ENCODE data around the gene SLC37A1.

Gene SLC37A1

DNA sequence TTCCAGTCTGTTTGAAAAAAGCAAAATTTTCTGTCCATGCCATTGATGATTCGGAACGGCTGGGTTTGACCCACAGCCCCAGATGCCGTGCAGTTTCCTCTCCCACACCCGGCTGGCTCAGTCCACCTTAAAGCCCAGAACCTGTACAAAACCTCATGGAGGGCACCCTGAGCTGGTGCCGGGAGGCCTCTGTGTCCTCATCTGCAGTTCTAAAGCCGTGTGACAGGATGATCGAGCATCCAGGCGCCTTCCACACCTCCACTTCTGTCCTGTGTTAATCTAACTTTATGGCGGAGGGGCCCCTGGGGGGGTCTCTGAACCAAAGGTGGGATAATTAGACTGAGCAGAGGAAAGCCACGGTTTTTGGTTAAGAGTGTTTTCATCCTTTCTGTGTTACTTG lies 49.6 kb downstream of the SLC37A1 start:
- no peak for DNase-seq (ENCODE audit: low read depth)

DNA sequence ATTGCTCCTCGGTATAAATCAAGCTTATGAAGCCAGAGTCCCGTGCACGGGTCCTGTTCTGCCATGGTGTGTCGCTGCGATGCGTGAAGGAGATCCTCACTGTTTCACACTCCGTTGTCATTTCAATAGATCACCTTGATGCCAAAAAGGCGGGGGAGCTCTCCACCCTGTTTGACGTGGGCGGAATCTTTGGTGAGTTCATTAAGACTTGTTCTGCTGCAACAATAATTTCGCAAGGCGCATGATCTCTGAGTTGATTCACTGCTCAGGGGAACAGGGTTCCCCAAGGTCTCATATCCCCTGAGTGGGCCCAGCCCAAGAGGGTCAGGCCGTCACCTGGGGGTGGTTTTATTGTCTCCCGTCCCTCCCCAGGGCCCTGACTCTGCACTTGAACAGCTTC lies 50.0 kb downstream of the SLC37A1 start:
- DNase-seq (ENCODE audit: low read depth): no peak

GRCh38 chr21:42564561-42564971 lies 50.9 kb downstream of the SLC37A1 start:
- DNase-seq (ENCODE audit: low read depth): no peak

DNA sequence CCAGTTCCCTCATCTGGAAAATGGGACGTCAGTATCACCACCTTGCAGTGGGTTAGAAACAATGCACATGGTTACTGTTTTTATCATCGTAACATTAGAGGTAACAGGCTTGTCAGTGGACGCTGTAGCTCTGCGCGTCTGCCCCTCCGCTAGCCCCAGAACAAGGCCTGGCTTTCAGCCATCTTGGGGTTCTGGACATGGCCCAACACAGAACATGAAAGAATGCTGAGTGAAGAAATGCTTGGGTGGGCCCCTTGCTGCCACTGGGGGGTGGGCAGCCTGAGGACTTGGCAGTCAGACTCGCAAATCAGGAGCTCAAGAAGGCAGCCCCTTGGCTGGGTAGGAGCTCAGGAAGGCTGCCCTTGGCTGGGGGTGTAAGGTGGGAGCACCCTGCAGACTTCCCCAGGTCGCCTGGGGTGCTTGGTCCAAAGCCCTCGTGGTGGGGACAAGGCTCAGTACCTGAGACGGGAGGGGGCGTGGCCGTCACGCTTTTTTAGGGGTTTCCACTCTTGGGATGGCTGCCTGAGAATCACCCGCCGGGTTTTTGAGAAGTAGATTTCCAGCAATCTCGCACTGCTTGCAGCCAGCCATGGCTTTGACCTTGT lies 51.7 kb downstream of the SLC37A1 start:
- DNase-seq (ENCODE audit: low read depth): no peak

GRCh38 chr21:42565886-42566523 lies 52.4 kb downstream of the SLC37A1 start:
- no peak for DNase-seq (ENCODE audit: low read depth)

GRCh38 chr21:42566524-42567213 lies 53.0 kb downstream of the SLC37A1 start:
- no peak for DNase-seq (ENCODE audit: low read depth)

DNA sequence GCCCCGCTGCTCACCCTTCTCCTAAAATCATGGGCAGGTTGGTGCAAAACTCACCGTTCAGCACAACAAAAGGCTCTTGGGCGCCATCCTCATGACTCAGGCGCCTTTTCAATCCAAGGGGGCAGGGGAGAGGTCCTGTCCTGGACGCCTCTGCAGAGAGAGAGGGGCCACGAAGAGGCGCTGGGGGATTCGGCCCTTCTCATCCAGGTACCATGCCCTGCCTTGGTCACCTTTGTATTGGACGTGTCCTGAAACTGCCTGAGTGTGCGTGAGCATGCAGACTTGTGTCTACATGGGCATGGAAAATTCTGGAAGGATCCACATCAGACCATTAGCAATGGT lies 53.5 kb downstream of the SLC37A1 start:
- DNase-seq (ENCODE audit: low read depth): no peak

DNA sequence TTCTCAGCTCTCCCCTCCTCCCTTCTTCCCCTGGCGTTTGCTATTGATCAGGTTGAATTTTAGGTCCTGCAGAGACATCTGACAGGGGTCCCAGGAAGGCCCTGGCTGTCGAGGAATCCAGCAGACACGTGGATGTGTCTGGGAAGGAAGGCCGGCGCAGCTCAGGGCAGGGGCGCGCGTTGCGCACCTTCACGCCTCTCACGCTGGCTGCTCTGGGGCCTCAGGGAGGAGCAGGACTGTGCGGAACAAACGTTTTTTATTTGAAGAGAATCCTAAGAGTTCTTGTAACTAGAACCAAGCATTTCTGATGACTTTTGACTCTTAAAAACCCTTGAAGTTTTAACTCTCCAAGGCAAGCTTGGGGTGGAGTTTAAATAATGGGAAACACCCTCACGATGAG lies 54.2 kb downstream of the SLC37A1 start:
- no peak for DNase-seq (ENCODE audit: low read depth)

- DNase-seq (ENCODE audit: low read depth): no peak
Observed at GRCh38 chr21:42568376-42568775, 54.7 kb downstream of the SLC37A1 start.

GRCh38 chr21:42568866-42569731 lies 55.4 kb downstream of the SLC37A1 start:
- DNase-seq (ENCODE audit: low read depth): no peak

GRCh38 chr21:42569732-42570301 lies 56.2 kb downstream of the SLC37A1 start:
- no peak for DNase-seq (ENCODE audit: low read depth)

GRCh38 chr21:42570362-42570761 lies 56.7 kb downstream of the SLC37A1 start:
- DNase-seq (ENCODE audit: low read depth): no peak

- no peak for DNase-seq (ENCODE audit: low read depth)
Observed at GRCh38 chr21:42570841-42571387, 57.3 kb downstream of the SLC37A1 start.

DNA sequence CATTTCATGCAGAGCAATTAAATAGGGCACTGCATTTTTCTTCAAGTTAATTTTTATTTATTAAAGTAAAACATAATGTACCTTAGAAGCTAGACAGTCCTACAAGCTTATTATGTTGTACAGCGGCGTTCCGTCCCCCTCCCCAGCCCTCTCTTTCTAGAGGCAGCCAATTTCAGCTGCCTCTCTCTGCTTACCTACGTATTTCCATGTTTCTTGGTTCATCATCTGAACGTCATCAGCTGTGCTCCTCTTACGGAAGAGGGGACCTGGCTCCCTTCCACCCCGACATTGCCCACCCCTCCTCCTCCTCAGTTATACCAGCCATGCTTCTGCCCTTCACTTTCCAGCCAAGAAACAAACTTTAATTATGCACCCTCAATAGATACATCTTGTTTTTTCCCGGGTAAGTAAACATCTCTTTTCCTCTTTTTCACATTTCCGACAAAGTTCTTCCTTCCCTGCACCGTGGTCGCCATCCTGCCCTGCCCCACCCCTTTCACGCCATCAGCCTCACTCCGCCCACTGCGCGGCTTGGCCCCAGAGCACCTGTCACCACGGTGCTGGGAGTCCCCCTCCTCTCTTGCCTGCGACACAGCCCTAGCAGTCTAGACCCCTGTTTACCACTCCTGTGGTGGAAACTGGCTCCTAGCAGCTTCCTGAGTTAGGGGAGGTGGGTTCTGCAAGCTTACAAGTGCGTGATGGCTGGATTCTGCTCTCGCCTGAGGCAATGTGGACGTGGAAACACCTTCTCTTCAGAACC lies 57.9 kb downstream of the SLC37A1 start:
- no peak for DNase-seq (ENCODE audit: low read depth)

DNA sequence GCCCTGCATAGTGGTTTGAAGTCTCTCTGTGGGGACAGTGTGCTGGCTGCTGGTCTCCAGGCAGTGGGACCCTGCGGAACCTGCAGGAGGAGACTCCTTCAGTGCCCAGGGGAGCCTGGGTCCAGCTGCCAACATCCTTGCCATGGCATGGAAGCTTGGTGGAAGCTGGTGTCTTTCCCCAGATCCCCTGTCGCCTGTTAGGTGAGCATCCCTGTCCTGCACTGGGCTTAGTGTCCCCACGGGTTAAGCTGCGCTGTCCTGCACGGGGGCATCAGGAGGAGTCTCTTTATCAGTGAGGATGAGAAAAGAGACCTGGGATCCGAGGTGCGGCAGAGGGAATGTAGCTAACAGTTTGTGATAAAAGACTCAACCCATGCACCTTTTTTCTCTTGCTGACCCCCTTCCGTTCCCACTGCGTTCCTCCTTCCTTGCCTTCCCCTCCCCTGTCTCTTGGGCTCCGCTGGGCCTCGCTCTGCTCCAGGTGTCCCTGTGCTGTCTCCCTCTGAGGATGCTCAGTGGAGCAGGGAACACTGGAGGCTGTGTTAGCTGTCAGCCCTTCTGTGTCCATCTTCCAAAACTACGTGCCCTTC lies 59.3 kb downstream of the SLC37A1 start:
- DNase-seq (ENCODE audit: low read depth): no peak

- peak; percentile 6 for DNase-seq (ENCODE audit: low read depth)
Observed at GRCh38 chr21:42574234-42575027, 60.8 kb downstream of the SLC37A1 start.

GRCh38 chr21:42575111-42575510 lies 61.5 kb downstream of the SLC37A1 start:
- no peak for DNase-seq (ENCODE audit: low read depth)

DNA sequence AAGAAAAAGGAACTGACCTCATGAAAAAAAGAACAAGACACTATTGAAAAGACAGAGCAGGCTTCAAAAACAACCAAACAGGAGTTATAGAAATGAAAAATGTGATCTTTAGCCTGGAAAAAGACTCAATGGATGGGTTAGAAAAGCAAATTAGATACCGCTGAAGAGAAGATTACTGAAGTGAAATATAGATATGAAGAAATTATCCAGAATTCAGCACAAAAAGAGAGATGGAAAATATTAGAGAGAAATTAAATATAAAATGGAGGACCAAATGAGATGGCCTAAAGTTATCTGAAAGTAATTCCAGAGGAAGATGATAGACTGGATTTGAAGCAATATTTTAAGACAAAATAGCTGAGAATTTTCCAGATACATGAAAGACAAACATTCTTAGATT lies 63.0 kb downstream of the SLC37A1 start:
- DNase-seq (ENCODE audit: low read depth): no peak

GRCh38 chr21:42578034-42578433 lies 64.4 kb downstream of the SLC37A1 start:
- no peak for DNase-seq (ENCODE audit: low read depth)

Measured in fibroblast of the conjunctiva (primary cell).